HL-60 (cell line): ENCODE results near the gene CXCR5.

Experiments
- CTCF ChIP-seq: IDR thresholded peaks from one replicate; pipeline ENCODE4 v1.5.1; 2011; ENCODE audit warnings: low read length, control low read depth, inconsistent platforms; ENCODE audit not compliant: insufficient read depth
- GABPA ChIP-seq: IDR thresholded peaks from 2 replicates; pipeline ENCODE4 v1.6.1; 2012; ENCODE audit warnings: low read depth
- POLR2AphosphoS5 ChIP-seq: IDR thresholded peaks from 2 replicates; pipeline ENCODE4 v1.6.1; 2012; ENCODE audit warnings: low read depth
- REST ChIP-seq: IDR thresholded peaks from 2 replicates; pipeline ENCODE4 v1.6.1; 2012; ENCODE audit warnings: low read depth; ENCODE audit not compliant: insufficient replicate concordance
- SPI1 ChIP-seq: IDR thresholded peaks from 2 replicates; pipeline ENCODE4 v1.6.1; 2012; ENCODE audit warnings: low read depth, mild to moderate bottlenecking, borderline replicate concordance

- TF ChIP-seq REST (no peak), CTCF (no peak), POLR2AphosphoS5 (no peak), SPI1 (no peak), GABPA (no peak)
Observed at GRCh38 chr11:118924591-118925585, 41.2 kb downstream of the CXCR5 start.
